Measurements from ENCODE around the gene MN1. TPM values are rescaled to one million over a fixed set of nuclear protein-coding genes. Genes with fewer than 3 reads are reported as not detected.

MN1 gene
- total and polyA plus RNA-seq, 12 donors, result 2.3 to 8.3 (median 5.5) TPM

DNA sequence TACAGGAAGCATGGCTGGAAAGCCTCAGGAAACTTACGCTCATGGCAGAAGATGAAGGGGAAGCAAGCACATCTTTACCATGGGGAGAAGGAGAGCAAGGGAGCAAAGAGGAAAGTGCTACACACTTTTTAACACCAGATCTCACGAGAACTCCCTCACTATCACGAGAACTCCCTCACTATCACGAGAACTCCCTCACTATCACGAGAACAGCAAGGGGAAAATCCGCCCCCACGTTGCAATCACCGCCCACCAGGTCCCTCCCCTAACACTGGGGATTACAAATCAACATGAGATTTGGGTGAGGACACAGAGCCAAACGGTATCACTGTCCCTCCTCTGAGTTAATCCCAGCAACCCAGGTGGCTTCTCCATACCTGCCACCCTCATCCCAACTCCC lies 84.5 kb downstream of the MN1 start:
- ATAC-seq, result no peak

GRCh38 chr22:27716074-27716473 lies 85.5 kb downstream of the MN1 start:
- ATAC-seq, result no peak
- no peak overlapping the region for H3K27ac ChIP-seq
- H3K4me1 ChIP-seq, result peaks cover 3 to 30% (median 18%) of the 10 kb centered on the region in 9 donors
- peaks cover 0 to 7% (median 0%) of the 10 kb centered on the region in 11 donors for H3K9me3 ChIP-seq
- TF ChIP-seq, protein P1, sequence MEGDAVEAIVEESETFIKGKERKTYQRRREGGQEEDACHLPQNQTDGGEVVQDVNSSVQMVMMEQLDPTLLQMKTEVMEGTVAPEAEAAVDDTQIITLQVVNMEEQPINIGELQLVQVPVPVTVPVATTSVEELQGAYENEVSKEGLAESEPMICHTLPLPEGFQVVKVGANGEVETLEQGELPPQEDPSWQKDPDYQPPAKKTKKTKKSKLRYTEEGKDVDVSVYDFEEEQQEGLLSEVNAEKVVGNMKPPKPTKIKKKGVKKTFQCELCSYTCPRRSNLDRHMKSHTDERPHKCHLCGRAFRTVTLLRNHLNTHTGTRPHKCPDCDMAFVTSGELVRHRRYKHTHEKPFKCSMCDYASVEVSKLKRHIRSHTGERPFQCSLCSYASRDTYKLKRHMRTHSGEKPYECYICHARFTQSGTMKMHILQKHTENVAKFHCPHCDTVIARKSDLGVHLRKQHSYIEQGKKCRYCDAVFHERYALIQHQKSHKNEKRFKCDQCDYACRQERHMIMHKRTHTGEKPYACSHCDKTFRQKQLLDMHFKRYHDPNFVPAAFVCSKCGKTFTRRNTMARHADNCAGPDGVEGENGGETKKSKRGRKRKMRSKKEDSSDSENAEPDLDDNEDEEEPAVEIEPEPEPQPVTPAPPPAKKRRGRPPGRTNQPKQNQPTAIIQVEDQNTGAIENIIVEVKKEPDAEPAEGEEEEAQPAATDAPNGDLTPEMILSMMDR (IDR thresholded peaks at IDR 0.05), result no peak
- peaks cover 0 to 11% (median 0%) of the 10 kb centered on the region in 7 donors for H3K27me3 ChIP-seq
- 93 to 96% methylated on average over 1 of the region's 1 CpG for WGBS, 2 donors
- H3K36me3 ChIP-seq, result no peaks in the 10 kb centered on the region
- DNase-seq, result no peak
- H3K4me3 ChIP-seq, result no peak overlapping the region
- intact Hi-C loops (cut with DNase I), result loop anchor here in 2 of 10 donors (5.0 kb wide), 2 partner anchors 44 to 86 kb away; partner anchors contain the start of gene MN1 (in 1 of the 2)

More for the DNA sequence above, 84.5 kb downstream of the MN1 start:
- intact Hi-C loops (cut with DNase I), result loop anchor here in 2 of 10 donors (5.0 kb wide), 2 partner anchors 45 to 85 kb away; partner anchors contain the start of gene MN1 (in 1 of the 2)
- Histone ChIP-seq H3K4me1 (peaks cover 3 to 30% (median 18%) of the 10 kb centered on the region in 9 donors), H3K36me3 (no peaks in the 10 kb centered on the region), H3K4me3 (no peak overlapping the region), H3K27me3 (peaks cover 0 to 11% (median 0%) of the 10 kb centered on the region in 7 donors), H3K27ac (peak overlapping the region in 1 of 10 donors; percentile 84), H3K9me3 (peaks cover 0 to 7% (median 0%) of the 10 kb centered on the region in 11 donors)
- DNase-seq, result no peak
- TF ChIP-seq, protein P1 (IDR thresholded peaks at IDR 0.05), result no peak
- WGBS, 2 donors, result 73 to 75% methylated on average over 9 of the region's 9 CpGs

DNA sequence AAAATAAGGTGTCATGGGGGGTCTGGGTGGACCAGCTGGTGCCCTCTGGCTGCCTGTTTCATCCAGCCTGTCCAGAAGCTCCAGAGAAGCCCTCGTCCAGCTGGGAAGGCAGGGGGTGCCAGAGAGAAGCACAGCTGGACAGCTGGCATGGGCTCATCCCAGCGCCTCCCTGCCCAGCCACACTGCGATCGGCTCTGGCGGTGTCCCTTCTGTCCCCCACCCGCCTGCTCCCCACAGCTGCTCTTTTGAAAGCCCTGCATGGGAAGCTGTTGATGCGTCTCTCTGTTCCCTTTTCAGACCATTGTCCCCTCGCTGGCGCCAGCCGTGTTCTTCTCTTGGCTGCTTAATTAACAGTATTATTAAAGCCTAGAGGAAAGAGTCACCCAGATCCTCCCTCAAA lies 86.5 kb downstream of the MN1 start:
- H3K4me3 ChIP-seq, result no peak overlapping the region
- peaks cover 3 to 26% (median 18%) of the 10 kb centered on the region in 9 donors for H3K4me1 ChIP-seq
- H3K9me3 ChIP-seq, result peaks cover 0 to 7% (median 0%) of the 10 kb centered on the region in 11 donors
- TF ChIP-seq, protein P1 (IDR thresholded peaks at IDR 0.05), result peak in 7 of 9 donors; percentile 11 to 48 (median 22)
- WGBS, 2 donors, result 62 to 80% methylated on average over 10 of the region's 10 CpGs
- ATAC-seq (no peak), DNase-seq (no peak)
- peaks cover 0 to 11% (median 0%) of the 10 kb centered on the region in 7 donors for H3K27me3 ChIP-seq
- no peak overlapping the region for H3K27ac ChIP-seq
- H3K36me3 ChIP-seq, result no peaks in the 10 kb centered on the region
- intact Hi-C loops (cut with DNase I), result loop anchor here in 2 of 10 donors (5.0 kb wide), 2 partner anchors 43 to 87 kb away; partner anchors contain the start of gene MN1 (in 1 of the 2)

DNA sequence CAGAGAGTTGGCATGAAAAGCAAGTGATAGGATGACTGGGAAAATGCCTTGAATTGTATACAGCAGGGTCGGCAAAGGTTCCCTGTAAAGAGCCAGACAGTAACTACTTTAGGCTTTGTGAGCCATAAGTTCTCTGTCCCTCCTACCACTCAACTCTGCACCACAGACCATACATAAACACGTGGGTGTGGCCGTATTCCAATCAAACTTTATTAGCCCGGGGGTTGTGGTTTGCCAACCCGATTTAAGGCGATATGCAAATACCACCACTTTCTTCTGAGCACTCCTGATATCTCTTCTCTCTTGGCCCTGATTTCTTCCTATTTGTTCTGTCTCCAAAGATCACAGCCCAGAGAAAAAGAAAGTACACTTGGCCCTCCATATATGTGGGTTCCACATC lies 87.5 kb downstream of the MN1 start:
- ATAC-seq, result no peak
- peaks cover 3 to 16% (median 13%) of the 10 kb centered on the region in 9 donors for H3K4me1 ChIP-seq
- no peak overlapping the region for H3K4me3 ChIP-seq
- H3K9me3 ChIP-seq, result peaks cover 0 to 7% (median 0%) of the 10 kb centered on the region in 11 donors
- no peak for DNase-seq
- no peaks in the 10 kb centered on the region for H3K36me3 ChIP-seq
- TF ChIP-seq, protein P1 (IDR thresholded peaks at IDR 0.05), result no peak
- H3K27ac ChIP-seq, result no peak overlapping the region
- peaks cover 0 to 15% (median 0%) of the 10 kb centered on the region in 7 donors for H3K27me3 ChIP-seq
- intact Hi-C loops (cut with DNase I), result no loop called here
- WGBS, 2 donors, result 66 to 70% methylated on average over 6 of the region's 6 CpGs
